Activated naive CD4-positive, alpha-beta T cell treated with Interleukin-2 at 50 U/mL for 16 hours (primary cell): ENCODE measurements around the gene CDX1.

Source experiments
- DNase-seq: peaks from one replicate; pipeline ENCODE4 v3.0.0-alpha.2; 2020

CDX1 gene

GRCh38 chr5:150163547-150164059, 3.0 kb upstream of the CDX1 start:
- DNase-seq, result no peak

- DNase-seq, result no peak
Observed at GRCh38 chr5:150164211-150164980, 2.2 kb upstream of the CDX1 start.

DNA sequence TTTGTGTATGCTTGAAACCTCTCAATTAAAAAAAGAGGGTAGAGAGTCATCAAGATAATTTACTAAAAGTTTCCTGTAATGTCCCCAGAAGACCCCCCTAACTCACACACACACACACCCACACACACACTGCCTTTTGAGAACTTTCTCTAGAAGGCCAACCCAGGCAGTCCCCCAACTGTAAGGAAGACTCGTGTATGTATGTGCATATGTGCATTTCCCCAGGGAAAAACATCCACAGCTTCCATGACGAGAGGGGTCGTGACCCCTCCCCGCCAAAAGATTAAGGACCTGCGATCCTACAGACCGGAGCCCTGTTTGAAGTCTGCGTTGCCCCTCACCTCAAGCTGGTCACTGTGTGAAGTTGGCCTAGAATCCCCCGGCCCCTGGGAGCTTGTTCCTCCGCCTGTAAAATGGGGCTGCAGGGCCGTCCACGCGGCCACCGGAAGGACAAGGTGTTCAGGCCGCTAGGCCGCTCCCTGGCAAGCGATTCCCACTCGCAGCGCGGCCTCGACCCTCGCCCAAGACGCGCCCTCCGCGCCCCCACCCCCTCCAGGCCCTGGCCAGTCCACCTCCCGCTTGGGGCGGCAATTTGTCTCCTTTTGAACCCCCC, 435 bp upstream of the CDX1 start:
- DNase-seq, result no peak

- DNase-seq, result no peak
Observed at GRCh38 chr5:150167512-150167850, 903 bp downstream of the CDX1 start.

DNA sequence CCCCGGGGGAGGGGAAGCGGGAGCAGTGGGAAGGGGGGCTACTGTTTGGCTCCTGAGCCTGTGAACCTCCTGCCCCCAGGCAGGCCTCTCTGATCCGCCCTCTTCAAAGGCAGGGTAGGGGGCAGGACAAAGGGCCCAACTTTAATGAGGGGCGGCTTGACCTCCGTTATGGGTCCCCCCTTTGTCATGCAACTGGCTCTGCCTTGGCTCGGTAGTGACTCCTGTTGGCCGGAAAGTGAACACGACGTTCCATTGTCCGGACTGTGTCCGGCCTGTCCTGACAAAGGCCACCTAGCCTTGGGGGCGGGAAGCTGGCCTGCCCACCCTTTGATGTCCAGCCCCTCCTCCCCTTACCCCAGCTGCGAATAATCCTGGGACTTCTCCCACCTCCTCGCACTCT, 1.3 kb downstream of the CDX1 start:
- no peak for DNase-seq

DNA sequence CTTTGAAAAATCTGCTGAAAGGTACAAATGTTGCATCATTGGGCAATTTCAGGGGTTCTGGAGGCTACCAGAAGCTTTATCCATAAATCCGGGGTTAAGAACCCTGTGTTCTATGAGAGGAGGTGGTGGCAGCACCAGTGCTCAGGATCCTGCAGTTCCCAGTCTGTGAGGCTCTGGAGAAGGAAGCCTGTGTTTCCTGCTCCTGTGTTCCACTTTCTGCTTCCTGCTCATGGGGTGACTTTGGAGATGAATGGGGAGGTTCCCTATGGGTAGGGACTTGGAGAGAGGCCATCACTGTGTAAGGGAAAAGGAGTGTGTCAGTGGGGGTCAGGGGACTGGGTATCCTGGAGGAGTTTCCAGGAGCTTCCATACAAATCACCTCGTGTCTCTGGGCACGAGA, 2.3 kb downstream of the CDX1 start:
- DNase-seq, result no peak

- no peak for DNase-seq
Observed at GRCh38 chr5:150172145-150172544, 5.6 kb downstream of the CDX1 start.

GRCh38 chr5:150172556-150172955, 6.0 kb downstream of the CDX1 start:
- DNase-seq, result no peak

DNA sequence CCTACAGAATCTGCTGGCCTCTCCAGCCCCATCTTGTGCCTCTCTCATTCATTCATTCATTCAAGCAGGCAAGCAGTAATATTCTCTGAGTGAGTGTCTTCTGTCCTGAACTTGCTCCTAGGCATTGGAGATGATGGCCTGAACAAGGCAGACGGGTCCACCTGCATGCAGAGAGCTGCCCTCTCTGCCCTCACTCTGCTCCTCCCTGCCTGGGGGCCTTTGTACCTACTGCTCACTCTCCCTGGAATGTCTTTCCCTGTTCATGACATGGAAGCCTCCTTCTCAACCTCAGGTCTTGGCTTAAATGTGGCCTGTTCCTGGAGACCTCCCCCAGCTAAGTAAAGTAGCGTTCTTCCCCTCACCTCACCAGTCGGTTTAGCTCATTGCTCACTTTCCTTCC, 6.6 kb downstream of the CDX1 start:
- no peak for DNase-seq

GRCh38 chr5:150174285-150174684, 7.7 kb downstream of the CDX1 start:
- no peak for DNase-seq

DNA sequence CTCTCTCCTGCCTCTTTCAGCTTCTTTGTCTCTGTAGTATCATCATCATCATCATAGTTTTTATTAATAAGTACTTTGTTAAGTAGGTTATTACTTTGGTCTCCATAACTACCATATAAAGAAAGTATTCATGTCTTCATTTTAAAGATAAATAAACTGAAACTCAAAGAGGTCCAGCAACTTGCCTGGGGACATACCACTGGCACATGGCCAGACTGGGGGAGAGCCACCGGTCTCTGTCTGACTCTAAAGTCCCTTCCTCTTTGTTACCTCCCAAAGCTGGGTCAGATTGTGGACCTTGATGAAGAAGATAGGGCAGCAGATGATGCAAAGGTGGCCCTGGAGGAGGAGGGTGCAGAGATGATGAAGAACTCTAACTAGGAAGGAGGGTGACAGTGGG, 8.5 kb downstream of the CDX1 start:
- DNase-seq, result no peak

- DNase-seq, result no peak
Observed at GRCh38 chr5:150175536-150175935, 9.0 kb downstream of the CDX1 start.

GRCh38 chr5:150176745-150177477, 10.3 kb downstream of the CDX1 start:
- no peak for DNase-seq

DNA sequence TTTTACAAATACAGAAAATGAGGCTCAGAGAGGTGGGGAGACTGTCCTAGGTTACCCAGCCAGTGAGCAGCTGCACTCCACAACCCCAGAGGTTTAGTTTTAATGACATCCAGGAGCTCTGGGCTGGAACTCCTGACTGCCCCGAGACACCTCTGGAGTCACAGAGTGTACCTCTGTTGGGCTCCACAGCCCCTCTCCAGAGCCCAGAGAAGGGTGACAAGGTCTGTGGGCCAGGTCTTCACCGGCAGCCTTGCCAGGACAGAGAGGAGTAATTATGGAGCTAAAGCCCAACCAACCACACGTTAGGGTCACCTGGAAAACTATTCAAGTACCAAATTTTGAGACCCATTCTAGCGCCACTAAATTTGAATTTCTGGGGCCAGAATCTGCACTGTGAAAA, 11.1 kb downstream of the CDX1 start:
- no peak for DNase-seq

- DNase-seq, result no peak
Observed at GRCh38 chr5:150178262-150178661, 11.7 kb downstream of the CDX1 start.

DNA sequence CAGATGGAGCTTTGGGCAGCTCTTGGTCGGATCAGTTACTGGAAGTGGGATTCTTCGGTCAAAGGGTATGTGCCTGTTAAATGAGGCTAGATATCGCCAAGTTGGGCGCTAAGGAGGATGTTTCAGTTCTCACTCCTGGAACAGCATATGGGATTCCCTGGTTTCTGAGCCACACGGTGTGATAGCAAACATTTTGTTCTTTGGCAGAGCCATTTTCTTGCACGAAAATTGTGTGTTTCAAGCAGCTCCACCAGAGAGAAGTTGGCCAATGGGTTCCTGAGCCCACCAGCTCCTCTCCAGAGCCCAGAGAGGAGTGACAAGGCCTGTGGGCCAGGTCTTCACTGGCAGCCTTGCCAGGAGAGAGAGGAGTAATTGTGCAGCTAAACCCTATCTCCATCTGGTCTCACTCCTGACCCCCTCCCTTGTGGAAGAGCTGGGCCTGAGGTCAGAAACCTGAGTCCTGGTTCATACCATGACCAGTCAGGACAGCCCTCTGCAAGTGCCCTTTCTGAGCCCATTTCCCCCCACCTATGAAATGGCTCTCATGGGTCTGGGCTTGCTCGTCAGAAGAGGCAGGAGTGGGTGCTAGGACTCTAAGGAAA, 12.5 kb downstream of the CDX1 start:
- DNase-seq, result no peak

- no peak for DNase-seq
Observed at GRCh38 chr5:150180241-150181026, 13.9 kb downstream of the CDX1 start.

GRCh38 chr5:150181027-150181426, 14.4 kb downstream of the CDX1 start:
- DNase-seq, result no peak

- no peak for DNase-seq
Observed at GRCh38 chr5:150181766-150182545, 15.4 kb downstream of the CDX1 start.

DNA sequence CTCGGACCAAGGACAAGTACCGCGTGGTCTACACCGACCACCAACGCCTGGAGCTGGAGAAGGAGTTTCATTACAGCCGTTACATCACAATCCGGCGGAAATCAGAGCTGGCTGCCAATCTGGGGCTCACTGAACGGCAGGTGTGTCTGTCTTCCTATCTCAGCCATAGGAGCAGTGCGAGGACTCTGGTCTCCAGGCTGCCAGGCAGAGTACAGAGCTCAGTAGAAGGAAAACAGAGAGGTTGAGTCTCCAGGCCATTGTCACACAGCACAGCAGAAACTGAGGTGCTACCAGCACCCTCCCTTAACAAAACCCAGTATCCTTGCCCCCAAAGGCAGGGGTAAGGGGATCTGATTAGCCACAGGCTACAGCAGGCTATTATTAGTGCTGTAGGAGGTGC, 16.2 kb downstream of the CDX1 start:
- no peak for DNase-seq

- no peak for DNase-seq
Observed at GRCh38 chr5:150183436-150183835, 16.9 kb downstream of the CDX1 start.

DNA sequence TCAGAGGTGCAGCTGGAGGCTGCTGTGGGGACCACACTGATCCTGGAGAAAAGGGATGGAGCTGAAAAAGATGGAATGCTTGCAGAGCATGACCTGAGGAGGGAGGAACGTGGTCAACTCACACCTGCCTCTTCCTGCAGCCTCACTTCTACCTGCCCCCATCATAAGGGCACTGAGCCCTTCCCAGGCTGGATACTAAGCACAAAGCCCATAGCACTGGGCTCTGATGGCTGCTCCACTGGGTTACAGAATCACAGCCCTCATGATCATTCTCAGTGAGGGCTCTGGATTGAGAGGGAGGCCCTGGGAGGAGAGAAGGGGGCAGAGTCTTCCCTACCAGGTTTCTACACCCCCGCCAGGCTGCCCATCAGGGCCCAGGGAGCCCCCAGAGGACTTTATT, 17.4 kb downstream of the CDX1 start:
- no peak for DNase-seq
